GM19025 (cell line): ENCODE data around the gene LCP2.
"Not testable (repeated sequence)": the region's sequence is repeated elsewhere in the genome, so short reads cannot be mapped to it uniquely, and the experiment has no call there.

ENCODE experiments used
- ATAC-seq: cut with Tn5 transposase; IDR thresholded peaks from one replicate; pipeline ENCODE4 v1.9.1; 2021; ENCODE audit warnings: mild to moderate bottlenecking, low read depth, moderate library complexity; ENCODE audit not compliant: unreplicated experiment

Gene LCP2

DNA sequence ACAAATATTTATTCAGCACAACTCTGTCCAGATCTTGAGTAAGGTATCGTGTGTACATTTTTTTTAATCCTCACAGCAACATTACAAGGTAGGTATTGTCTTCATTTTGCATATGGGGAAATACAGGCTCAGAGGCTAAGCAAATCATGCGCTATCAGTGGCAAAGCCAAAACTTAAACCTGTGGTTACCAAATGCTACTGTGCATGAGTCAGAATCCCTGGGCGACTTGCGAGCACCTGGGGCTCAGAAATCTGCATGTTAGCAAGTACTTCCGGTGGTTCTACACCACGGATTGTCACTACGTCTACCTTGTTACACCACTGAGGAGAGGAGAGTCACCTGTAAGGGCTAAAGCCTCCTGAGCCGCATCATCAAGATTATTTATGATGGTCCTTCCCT is 43.5 kb downstream of the LCP2 start:
- peak; percentile 94 for ATAC-seq

DNA sequence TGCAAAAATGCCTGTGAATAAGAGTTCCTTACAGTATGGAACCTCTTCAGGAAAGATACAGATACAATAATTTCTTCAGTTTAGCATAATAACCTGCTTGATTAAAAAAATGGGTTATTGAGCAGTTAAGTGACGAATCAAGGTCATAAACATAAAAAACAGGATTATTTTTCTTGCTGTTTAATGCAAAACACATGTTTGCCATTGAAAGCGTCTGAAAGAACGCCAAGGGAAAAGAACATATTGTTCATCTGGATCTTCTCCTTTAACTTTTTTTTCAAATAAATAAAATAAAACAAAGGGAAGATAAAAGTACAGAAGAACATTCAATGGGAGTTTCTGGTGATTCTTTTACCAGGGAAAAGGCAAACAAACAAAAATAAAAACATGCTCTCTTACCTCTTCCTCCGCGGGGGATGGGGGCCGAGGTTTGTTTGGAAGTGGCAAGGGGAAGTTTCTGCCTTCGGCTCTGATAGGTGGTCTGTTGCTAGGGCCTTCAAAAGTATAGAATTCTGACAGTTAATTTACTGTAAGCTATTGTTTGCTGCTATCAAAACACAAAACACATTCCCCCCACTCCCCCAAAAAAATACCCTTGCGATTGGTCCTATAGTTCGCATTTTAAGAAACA is 44.7 kb downstream of the LCP2 start:
- no peak for ATAC-seq

DNA sequence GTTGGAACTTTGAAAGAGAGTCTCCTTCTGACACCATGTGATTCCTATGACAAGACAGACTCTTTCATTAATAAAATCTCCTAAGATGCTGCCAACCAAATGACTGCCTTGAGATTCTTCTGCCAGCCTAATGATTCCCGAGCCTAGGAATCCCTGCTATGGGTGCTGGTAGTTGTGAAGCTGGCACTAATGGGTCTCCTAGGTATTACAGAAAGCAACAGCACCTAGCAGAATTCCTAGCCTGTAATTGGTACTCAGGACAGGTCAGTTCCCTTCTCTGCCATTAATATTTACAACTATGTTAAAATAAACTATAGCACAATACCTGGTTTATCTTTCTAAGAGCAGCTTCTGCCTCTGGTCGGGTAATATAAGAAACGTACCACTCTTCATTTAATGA is 45.5 kb downstream of the LCP2 start:
- no peak for ATAC-seq

DNA sequence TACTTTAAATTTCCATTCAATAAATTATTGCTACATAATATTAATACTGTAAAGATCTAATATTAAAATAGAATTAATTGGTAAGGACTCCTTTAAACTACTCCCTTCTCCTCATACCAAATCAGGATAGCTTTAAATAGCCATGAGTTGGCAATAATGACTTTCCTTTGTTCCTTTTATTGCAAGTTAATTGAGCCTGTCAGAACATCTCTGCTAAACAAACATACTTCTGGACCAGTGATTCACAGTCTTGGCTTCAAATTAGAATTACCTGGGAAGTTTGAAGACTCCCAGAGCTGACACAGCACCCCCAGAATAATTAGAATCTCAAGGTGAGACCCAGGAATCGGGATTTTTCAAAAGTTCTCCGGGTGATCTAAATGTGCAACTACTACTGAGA is 46.1 kb downstream of the LCP2 start:
- ATAC-seq = no peak

DNA sequence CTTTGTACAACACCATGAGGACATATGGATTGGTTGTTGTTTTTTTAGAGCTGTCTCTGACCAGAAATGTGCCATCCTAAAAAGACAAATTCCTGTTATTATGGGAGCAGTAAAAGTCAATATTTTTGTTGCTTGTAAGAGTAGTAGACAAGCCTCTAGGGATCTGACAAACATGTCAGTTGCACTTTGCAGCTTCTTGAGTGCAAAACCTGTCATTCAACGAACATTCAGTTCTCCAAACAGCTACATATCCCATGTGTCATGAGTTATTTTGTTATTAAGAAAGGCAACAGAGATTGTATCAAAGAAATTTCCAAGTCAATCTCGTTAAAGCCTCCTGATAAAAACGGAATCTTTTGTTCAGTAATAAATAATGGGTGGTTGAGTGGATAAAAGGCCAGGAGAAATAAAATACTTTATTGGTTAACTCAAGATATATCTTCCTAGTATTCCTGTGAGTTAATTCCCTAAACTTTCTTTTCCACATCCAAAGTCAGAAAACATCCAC is 46.7 kb downstream of the LCP2 start:
- no peak for ATAC-seq

DNA sequence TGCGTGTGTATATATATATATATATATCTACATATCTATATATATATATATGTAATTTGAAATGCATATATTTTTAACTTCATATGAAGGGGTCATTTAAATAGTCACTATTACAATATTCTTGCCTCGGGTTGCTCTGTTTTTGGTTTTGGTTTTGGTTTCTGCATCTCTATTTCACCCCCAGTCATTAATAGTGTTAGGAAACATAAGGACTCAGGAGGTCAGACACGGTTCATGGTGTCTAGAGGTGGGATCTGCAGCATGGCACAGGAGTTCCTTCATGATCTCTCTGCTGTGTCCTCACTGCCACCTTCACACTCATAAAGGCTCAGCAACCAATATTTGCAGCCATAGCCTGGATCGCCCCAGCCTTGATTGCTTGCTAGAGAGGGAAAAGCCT is 48.2 kb downstream of the LCP2 start:
- ATAC-seq = no peak

DNA sequence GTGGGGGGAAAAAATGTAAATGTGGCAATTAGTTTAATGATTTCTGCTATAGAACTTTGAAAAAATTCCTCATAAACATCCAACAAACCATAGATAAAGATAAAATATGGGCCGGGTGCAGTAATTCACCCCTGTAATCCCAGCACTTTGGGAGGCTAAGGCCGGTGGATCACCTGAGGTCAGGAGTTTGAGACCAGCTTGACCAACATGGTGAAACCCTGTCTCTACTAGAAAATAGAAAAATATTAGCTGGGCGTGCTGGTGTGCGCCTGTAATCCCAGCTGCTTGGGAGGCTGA is 48.7 kb downstream of the LCP2 start:
- not testable (repeated sequence) for ATAC-seq

DNA sequence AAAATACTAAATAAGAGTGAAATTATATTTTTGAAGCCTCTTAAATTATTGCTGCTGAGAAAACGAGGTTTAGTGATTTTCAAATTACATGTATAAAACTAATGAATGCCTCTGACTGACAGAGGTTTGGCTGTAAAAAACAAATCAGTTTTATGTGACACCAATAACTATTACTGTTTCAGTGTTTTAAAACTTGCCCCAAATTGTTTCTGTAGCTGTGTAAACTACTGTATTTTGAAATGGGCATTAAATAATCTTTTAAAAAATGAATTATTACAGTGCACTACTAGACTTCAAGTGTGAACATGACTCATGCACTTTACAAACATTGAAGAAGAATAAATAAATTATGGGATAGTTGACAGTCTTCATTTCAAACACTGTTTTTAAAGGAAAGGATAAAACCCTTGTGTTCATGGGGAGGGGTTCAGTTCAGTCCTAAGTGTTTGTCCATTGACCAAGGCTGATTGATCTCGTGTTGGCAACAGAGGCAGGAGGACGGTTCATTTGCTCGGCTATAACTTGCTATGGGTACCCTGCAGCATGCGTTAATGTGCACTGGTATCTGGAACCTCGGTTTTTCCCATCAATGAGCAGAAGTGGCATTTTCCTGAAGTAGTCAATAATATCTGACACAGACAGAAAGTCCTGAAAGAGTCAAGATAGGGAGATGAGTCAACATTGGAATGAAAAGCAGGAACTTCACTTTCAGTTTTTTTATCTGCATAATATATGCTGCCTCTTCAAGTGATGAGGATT is 49.2 kb downstream of the LCP2 start:
- no peak for ATAC-seq

DNA sequence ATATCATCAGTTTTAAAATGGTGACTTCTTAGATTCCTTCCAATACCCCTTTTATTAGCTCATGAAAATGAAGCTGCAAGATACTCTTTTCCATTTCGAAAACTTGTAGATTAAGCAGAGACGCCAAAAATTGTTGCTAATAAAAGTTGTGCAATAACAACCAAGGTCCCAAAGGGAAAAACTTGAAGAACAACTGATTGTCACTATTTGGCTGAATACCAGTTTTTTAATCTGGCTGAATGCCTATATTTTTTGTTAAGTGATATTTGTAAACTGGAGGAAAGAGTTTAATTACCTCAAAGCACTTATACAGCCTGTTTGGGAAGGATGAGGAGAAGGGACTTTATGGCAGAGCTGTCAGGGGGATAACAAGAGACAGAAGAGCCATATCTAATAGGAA is 50.2 kb downstream of the LCP2 start:
- ATAC-seq = no peak

DNA sequence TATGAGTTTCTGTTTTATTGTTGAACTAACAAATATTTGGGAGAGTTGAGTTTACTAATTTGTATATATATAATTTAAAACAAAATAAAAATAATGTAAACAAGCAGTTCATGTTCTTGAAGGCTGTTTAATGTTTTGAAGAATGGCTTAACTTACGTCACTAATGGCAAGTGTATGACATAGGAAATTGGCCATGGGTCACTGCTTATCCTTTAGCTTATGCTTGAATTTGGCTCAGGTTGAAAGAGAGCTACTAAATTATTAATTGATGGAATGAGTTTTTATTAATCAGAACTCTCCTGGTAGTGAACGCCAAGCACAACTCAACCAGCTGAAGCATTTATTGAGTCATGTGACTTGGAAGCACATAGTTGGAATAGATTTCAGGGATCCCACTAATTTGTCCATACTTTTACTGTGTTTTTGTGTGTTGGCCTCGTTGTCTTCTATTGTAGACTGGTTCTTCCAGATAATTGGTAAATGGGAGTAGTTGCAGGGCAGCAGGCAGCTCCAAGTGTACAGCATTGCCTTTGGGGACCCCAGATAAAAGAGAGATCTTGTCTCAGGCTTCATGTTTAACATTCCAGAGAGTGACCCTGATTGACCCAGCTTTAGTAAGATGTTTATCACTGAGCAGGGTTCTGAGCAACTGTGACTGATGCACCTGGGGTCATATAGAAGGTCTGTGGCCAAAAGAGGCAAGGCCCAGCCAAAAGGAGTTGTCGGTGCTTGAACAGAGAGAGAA is 51.3 kb downstream of the LCP2 start:
- no peak for ATAC-seq

DNA sequence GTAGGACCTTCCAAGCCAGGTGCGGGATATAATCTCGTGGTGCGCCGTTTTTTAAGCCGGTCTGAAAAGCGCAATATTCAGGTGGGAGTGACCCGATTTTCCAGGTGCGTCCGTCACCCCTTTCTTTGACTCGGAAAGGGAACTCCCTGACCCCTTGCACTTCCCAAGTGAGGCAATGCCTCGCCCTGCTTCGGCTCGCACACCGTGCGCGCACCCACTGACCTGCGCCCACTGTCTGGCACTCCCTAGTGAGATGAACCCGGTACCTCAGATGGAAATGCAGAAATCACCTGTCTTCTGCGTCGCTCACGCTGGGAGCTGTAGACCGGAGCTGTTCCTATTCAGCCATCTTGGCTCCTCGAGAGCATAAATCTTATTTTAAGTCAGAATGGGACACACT is 52.1 kb downstream of the LCP2 start:
- ATAC-seq = not testable (repeated sequence)

DNA sequence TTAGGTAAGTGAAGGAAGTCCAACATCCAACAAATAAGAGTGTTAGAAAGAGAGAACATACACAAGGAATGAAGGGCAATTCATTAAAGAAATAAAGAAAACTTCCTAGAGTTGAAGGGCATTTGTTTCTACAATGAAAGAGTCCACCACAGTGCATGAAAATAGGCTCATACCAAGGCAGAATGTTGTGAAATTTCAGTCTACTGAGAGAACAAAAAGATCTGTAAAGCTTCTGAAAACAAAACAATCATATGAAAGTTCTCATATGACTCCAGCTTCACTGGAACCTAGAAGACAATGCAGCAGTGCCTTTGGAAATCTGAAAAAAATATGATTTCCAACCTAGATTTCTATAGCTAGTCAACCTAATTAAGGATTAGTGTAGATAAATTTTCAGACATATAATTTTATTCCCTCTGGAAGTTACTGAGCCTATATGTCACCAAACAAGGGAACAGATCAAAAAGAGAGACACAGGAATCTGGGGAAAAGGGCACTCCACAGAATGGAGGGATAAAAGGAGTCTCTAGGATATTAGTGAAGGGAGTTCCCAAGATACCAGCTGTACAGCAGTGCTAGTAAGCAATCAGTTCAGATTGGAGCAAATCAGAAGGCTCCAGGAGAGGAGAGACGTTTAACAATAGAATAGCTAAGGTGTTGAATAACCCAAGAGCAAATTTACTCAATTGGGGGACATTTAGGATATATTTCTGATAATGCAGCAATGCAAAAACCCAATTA is 59.0 kb downstream of the LCP2 start:
- ATAC-seq = no peak

DNA sequence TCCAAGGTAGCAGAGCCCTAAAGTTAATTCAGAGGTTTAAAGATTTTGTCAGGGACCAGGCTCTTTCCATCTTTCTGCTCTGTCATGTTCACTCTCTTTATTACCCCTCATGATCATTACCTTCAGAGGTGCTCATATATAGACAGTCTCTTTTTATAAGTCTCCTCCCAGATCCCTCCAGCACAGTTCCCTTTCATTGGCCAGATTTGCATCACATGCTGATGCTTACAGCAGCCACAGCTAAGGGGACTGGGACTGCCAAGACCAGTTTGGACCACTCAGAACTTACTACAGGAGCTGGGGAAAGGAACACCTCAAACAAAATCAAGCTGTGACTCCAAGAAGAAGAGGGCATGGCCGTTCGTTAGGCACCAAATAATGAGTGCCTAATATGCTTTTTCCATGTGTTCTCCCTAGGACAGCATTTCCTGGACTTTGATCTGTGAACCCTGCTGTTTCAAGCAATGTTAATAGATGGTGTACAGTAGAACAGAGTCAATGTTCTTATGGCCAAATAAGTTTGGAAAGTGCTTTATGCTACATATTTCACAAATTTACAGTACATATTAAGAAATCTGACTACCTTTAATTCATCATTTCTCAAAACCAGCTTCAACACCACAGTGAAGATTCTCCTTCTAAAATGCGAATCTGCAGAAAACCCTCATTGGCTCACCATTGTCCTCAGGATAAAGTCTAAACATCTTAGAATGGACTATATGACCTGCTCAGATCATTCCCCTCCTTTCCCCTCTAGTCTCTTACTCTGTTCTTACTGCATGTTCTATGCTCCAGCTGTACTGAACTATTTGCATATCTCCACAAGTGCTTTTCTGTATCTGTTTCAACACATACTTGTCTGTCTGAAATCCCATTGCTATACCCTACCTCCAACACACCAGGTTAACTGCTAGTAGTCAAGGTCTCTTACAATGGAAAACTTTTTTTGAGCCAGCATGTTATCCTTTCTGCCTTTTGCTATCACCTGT is 61.4 kb downstream of the LCP2 start:
- ATAC-seq = no peak

DNA sequence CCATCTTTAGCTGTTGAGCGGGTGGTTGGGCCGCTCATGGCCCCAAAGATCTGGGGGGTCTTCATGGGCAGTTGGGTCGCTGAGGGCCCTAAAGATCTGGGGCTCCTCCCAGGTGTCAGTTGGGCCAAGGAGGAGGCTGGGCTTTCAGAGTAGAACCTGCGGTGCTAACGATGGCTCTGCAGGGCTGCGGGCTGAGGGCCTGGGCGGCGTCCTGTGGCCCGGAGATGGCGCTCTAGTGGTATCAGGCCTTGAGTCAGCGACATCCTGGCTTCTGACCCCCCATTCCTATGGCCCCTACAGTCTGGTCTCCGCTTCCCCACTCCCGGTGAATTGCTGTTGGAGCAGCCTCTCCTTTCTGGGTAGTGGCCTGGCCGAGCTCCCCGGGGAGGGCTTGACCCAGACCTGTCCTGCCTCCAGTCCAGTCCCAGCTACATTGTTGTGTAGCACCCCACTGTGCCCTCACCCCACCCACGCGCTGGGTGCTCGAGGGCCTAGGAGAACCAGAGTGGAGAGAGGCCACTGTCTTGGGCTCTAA is 64.2 kb downstream of the LCP2 start:
- ATAC-seq = no peak

DNA sequence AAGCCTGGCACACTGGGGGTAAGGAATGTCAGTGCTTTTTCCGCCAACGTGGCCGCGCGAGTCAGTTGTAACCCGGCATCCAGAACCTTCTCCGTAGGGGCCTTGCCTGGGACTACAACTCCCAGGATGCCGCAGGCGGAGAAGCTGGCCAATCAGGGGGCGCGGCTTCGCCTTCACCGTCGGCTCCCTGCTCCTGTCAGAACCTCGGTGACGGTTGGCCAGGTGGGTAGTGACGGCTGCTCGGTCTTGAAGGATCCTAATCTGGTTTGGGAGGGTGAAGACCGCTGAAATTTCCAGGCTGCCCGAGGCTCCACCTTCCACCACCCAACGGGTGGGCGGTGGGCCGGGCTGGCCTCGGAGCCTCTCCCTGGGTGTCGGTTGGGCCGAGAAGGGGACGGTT is 64.8 kb downstream of the LCP2 start, which contains the start of gene C5orf58:
C5orf58 (plus strand) TSS at position 200 of the 400 bp plus-strand sequence. CDS start 1,992 bp downstream, outside the sequence.
- ATAC-seq = no peak

DNA sequence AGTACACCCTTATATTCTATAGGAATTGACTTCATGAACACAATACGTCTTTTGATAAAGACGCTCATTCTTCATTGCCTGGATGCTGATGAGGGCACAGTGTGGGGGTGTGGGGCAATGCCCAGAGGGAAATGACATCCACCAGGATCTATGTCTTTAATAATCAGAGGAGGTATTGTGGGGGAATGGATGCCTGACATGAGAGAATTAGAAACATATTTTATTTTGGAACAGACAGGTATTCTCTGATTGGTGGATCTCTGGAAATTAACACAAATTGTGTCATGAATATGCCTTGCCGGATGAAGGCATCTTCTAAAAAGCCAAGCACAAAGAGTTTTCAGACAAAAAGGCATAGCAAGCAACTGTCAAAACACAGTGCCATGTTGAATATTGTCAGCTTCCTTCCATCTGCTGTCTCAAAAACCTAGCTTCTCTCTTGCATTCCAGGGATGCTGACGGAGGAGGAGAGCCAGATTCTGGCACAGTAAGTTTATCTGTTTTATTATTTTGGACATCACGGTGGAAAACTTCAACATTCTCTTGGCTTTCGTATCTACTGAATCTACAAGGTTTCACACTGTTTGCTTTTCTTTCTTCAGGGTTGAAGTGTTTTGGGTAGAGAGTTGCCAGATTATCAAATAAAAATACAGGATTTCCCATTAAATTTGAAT is 68.7 kb downstream of the LCP2 start:
- ATAC-seq = no peak

DNA sequence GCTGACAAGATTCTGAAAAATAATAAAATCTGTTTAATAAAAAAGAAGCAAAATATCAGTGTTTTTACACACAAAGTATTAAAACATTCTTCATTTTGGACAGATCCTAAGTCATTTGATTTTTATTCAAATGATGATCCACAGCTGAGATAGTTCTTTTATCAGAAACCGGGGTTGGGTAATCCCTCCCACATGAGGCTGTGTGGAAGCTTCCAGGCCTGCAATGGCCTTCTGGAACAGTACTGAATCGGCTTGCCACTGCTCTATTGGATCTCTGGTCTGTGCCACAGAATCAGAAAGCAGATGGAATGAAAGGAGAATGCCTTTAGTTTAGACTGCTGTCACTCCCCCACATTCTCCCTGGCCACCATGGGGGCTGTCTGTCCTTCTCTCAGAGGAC is 70.9 kb downstream of the LCP2 start:
- ATAC-seq = no peak

DNA sequence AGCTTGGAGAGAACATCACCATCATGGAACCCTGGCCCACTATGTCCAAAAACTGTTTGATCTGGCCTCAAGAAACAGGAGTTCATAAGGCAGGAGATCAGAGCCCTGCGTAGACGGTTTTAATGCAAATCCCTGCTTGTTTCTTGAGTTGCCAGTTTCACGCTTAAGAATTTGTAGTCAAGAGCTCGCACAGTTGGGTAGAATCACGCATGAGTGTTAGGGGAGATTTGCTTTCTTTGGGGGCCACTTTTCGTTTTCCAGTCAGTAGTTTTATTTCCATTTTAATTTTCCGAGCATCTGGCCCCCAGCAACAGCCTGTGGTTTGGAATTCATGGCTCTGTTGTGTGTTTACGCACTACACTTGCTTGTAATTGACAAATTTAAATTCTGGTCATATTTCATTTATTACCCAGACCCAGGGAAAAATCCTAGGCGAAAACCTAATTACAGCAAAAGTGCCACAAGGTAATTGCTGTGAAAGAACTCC is 71.4 kb downstream of the LCP2 start:
- ATAC-seq = no peak
